ENCODE data around the gene CHCHD10.

CHCHD10 gene

DNA sequence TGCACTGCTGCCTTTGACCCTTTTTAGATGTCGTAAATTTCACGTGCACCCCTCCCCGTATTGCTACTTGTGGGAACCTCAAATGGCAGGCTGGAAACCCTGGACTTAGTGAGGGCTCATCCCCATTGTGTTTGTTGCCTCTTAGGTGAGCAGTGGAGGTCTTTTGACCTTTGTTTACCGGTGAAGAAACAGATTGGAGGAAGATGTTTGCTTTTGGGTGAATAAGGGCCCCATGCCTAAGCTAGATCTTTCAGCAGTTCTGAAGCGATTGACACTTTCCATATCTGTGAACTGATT lies 19.8 kb upstream of the CHCHD10 start:
- DNase-seq: no peak

DNA sequence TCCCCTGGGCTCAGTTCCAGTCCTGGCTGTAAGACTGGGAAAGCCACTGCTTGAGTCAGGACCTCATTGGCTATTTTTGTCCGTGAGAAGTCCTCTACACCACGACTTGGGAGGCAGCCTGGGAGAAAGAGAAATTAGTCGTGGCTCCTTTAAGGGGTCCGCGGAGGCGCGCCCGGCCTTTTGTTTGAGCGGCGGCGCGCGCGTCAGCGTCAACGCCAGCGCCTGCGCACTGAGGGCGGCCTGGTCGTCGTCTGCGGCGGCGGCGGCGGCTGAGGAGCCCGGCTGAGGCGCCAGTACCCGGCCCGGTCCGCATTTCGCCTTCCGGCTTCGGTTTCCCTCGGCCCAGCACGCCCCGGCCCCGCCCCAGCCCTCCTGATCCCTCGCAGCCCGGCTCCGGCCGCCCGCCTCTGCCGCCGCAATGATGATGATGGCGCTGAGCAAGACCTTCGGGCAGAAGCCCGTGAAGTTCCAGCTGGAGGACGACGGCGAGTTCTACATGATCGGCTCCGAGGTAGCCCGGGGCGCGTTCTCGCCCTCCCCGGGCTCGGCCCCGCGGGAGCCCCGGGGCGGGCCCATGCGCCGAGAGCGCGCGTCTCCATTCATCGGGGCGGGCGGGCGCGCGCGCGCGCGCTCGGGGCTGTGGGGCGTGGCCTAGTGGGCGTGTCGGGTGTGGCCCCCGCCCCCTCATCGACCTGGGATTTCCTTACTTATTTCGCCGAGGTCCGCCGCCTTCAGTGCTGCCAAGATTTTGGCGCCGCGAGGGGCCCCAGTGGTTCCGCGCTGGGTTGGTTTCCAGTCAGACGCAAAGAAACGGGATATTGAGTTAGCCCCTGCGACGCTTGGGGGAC lies 19.2 kb upstream of the CHCHD10 start, which contains the start of gene SMARCB1:
Gene SMARCB1 (plus strand): TSS at position 215 of the 848 bp plus-strand sequence. CDS start 204 bp downstream, at position 419.
- peak; percentile 94 for DNase-seq

DNA sequence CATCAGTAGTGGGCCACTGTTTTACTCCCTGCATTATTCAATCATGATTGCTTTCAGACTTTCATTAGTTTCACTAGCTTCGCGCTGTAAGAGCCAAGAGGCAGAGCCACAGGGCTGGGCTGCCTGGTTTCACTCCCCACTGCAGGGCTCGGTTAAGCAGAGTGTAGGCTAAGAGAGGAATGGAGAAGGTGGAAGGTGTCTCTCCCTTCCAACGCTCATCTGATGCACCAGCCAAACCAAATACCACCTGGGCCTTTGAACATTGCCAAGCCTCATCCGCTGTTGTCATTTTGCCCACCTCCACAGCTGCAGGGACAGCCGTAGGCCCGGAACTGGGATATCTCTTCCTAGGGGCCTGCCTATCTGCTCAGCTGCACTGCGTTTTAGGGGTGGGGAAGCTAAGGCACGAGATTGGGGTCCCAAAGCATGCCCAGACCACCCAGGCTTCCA lies 18.5 kb upstream of the CHCHD10 start:
- DNase-seq: peak; percentile 50

DNA sequence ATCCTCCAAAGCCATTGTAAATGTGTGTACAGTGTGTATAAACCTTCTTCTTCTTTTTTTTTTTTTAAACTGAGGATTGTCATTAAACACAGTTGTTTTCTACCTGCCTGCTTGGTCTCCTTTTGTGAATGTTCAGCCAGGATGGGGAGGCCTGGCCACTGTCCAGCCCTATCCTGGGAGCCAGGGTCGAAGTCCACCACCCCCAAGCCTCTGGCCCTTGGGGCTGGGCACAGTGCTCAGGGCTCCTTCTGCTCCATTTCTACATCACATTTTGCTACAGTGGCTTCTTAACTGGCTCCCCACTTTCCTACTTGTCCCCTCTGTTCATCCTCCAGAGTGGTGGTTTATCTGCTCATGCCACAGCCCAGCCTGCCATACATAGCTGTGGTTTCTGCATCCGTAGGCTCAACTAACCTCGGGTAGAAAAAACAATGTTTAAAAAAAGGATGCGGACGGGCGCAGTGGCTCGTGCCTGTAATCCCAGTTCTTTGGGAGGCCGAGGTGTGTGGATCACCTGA lies 16.5 kb upstream of the CHCHD10 start:
- DNase-seq: no peak

DNA sequence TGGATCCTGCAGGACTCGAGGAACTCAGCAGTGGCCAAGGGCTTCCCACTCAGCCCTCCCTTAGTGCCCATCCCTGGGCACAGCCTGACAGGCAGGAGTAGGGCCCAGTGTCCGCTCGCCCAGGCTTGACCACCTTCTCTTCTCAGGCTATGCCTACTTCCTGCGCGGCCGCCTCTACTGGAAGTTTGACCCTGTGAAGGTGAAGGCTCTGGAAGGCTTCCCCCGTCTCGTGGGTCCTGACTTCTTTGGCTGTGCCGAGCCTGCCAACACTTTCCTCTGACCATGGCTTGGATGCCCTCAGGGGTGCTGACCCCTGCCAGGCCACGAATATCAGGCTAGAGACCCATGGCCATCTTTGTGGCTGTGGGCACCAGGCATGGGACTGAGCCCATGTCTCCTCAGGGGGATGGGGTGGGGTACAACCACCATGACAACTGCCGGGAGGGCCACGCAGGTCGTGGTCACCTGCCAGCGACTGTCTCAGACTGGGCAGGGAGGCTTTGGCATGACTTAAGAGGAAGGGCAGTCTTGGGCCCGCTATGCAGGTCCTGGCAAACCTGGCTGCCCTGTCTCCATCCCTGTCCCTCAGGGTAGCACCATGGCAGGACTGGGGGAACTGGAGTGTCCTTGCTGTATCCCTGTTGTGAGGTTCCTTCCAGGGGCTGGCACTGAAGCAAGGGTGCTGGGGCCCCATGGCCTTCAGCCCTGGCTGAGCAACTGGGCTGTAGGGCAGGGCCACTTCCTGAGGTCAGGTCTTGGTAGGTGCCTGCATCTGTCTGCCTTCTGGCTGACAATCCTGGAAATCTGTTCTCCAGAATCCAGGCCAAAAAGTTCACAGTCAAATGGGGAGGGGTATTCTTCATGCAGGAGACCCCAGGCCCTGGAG lies 15.7 kb upstream of the CHCHD10 start:
- DNase-seq: no peak

DNA sequence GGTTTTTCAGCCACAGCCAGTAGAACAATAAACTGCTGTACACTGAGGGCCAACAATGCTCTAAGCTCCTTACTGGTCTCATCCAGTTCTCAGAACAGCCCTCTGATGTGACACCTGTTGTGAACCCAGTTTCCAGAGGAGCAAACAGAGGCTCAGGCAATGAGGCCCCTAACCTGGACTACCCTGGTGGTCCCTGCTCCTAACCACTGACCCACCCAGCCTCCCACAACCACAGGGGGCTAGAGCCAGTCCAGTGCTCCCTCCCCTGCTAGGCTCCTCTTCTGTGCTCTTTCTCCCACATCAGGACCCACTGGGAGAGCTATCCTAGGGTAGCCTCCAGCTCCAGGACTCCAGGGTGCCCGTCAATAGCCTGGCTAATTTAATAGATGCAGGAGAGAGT lies 14.9 kb upstream of the CHCHD10 start:
- DNase-seq: no peak

DNA sequence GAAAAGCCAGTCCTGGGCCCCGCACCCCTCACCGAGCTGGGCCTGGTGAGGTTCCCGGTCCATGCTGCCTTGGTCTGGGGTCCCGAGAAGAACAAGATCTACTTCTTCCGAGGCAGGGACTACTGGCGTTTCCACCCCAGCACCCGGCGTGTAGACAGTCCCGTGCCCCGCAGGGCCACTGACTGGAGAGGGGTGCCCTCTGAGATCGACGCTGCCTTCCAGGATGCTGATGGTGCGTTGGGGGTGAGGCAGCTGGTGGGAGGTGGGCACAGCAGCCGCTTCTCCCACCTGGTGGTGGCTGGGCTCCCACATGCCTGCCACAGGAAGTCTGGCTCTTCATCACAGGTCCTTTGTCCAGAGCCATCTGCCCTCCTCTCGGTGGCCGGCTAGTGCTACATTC lies 14.5 kb upstream of the CHCHD10 start:
- no peak for DNase-seq

DNA sequence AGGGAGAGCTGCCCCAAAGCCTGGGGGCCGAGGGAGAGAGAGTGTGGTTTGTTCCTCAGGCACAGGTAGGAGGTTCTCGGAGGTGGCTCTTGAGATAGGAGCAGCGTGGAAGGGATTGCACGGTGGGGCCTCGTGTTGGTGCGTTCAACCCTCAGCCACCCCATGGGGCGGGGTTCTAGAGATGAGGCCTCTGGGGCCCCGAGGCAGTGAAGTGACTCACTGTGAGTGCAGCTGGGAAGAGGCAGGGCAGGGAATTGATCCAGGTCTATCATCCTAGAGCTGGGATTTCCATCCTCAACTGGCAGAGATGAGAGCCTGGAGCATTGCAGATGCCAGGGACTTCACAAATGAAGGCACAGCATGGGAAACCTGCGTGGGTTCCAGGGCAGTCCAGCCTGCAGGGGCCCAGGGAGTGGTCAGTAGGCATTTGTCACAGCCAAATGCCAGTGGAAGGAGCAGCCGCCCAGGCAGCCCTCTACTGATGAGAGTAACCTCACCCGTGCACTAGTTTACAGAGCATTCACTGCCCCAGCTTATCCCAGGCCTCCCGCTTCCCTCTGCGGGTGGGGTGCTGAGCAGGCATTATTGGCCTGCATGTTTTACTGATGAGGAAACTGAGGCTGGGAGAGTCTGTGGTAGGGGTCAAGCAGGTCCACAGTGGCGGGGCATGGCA lies 13.9 kb upstream of the CHCHD10 start:
- DNase-seq: no peak

DNA sequence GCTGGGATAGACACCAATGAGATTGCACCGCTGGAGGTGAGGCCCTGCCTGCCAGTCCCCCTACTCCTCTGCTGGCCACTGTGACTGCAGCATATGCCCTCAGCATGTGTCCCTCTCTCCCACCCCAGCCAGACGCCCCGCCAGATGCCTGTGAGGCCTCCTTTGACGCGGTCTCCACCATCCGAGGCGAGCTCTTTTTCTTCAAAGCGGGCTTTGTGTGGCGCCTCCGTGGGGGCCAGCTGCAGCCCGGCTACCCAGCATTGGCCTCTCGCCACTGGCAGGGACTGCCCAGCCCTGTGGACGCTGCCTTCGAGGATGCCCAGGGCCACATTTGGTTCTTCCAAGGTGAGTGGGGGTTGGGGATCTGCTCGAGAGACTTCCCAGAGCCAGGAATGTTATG lies 13.3 kb upstream of the CHCHD10 start:
- DNase-seq: no peak

DNA sequence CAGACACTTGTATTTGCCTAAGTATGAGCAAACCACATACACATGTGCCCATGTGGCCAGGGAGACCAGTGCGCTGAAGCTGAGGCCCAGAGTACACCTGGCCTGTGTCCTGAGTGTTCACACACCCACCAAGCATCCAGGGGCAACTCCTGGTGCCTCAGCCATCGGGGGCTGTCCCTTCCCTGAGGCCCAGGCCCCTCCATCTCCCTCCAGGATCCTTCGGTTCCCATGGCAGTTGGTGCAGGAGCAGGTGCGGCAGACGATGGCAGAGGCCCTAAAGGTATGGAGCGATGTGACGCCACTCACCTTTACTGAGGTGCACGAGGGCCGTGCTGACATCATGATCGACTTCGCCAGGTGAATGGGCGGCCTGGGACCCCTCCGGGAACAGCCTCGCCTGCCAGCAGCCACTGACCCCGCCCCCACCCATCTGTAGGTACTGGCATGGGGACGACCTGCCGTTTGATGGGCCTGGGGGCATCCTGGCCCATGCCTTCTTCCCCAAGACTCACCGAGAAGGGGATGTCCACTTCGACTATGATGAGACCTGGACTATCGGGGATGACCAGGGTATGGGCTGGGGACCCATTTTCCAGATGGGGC lies 12.5 kb upstream of the CHCHD10 start:
- no peak for DNase-seq

DNA sequence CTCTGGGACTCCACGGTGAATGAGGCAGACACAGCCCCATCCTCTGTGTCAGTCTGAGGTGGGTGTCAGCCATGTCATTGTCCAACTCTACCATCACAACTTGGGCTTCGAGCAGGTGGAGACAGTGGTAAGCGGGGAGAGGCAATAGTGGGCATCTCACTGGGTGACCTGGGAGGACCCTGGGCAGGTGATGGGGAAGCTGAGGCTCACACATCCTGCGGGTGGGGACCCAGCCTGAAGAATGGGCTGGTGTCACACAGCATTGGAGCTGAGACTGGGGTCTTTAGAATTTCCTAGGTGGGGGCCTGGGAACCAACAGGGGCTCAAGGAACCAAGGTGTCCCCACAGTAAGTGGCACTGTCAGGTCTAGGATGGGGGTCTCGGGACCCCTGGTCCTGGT lies 12.0 kb upstream of the CHCHD10 start:
- no peak for DNase-seq

DNA sequence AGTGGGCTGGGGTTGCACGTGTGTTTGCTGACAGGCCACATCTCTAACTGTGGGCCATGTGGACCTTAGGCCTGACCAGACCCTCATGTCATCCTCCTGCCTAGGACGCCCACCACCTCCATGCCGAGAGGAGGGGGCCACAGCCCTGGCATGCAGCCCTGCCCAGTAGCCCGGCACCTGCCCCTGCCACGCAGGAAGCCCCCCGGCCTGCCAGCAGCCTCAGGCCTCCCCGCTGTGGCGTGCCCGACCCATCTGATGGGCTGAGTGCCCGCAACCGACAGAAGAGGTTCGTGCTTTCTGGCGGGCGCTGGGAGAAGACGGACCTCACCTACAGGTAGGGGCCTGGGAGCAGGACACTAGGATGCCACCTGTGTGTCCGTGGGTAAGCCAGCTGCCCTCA lies 11.3 kb upstream of the CHCHD10 start:
- DNase-seq: no peak

DNA sequence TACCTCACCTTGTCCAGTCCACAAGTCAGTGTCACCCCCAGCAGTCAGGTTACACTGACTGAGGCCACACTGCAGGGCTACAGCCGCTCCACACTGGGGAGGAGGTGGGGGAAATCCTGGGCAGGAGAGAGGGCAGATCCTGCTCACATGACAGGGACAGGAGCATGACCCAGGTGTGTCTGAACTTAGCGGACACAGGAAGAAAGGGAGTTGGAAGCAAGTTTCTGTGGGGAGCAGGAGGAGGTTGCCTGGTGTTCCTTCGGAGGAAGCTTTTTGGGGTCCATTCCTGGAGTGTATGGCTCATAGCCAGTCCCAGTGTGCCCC lies 10.8 kb upstream of the CHCHD10 start:
- DNase-seq: no peak

DNA sequence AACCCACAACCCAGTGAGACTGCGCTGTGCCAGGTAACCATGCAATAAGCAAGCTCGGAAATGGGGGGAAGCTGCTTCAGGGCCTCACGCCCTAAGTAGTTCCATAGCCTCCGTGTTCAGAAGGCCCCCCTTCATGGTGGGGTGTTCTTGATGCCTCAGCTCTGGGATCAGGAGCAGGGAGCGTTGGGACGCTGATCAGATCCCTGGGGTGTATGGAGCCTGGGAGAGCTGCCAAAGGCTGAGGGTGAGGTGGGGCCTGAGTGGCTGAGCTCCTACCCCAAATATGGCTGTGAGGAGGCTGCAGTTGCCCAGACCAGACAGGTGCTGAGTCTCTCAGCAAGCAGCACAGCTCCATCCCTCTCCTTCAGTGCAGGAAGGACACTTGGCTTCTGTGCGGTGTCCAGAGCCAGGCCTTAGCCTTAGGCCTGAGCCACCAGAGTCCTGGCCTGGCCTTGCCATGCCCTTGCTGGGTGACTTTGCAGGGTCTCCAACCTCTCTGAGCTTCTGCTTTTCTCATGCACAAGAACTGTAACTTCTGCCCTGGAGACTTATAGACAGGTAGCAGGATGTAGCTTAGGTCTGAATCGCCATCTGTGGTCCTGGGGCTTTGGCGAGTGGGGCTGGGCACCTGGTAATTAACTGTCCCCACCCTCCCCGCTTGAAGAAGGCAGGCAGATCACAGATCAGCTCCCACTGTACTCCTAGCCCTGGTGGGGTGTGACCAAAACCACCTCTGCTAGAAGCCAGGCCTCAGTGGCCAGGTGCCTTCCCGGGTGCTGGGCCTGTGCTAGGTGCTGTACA lies 10.2 kb upstream of the CHCHD10 start:
- no peak for DNase-seq

DNA sequence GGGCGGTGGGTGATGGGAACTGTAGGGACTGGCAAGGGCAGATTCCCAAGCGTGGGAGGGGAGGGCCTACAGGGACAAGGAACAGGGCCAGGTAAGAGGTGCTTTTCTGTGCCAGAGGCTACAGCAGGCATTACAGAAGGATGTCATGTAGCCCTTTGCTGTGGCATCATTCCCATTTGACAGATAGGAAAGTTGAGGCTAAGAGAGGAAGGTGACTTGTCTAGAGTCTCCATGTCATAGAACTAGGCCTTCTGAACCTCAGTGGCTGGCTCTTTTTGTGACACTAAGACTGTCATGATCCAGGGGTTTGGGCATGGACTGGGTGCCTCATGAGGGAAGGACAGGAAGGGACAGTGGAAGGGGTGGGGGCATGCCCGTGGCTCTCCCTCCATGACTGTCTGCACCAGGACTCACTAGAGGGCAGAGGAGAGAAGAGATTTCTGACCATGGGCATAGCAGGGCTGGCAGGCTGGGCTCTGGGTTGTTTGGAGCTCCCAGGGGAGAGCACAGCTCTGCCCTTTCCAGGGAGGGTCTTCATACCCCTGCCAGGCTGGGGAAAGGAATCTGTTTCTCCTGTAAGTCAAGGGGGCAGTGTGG lies 8.1 kb upstream of the CHCHD10 start:
- DNase-seq: peak; percentile 40

DNA sequence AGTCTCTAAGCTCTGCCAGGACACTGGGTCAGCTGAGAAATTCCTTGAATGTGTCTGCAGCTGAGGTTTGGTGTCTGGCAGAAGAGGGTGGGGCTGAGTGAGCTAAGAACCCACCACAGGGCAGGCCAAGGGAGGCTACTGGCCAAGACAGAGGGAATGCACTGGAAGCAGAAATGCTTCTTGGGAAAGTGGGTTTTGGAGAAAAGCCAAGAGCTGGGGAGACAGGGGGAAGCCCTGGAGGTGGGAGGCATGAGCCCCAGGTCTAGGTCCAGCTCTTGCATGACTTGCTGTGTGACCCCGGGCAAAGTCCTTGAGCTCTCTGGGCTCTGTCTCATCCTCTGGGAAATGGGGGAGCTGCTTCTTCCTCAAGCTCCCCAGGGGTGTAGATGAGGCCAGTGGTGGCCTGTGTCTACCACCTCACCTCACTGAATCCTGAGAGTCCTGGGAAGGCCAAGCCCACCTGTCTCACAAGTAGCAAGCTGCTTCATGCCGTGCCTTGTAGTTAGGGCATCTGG lies 7.2 kb upstream of the CHCHD10 start:
- DNase-seq: no peak

DNA sequence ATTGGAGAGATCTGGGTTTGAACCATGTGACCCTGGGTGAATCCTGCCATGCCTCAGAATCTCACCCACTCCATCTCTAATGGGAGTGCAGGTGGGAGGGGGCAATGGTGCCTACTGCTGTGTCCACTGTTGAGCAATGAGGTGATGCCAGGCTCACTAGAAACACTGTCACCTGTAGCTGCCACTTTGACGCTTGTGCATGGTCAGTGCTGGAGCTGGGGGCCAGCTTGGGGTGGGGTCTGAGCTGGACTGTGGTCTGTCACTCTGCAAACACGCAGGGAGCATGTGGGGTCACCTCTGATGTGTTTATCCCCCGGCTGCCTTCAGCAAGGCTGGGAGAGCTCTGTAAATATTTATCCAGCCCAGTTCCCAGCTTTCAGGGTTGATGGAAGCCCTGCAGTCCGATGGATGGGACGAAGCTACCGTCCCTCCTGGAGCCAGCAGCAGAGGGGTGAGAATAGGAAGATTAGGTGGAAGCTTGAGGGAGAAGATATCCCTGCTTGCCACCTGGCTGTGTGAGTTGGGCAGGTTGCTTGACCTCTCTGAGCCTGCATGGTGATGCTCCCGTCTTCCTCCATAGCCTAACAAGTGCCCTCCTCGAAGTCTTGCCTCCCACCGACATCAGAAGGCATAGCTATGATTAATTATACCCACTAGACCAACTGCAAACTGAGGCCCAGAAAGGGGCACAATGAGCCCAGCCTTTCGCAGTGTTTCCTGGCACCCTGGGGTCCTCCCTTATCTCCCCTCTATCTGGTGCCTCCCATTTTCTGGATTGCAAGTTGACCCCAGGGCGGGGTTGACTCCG lies 6.5 kb upstream of the CHCHD10 start:
- no peak for DNase-seq

DNA sequence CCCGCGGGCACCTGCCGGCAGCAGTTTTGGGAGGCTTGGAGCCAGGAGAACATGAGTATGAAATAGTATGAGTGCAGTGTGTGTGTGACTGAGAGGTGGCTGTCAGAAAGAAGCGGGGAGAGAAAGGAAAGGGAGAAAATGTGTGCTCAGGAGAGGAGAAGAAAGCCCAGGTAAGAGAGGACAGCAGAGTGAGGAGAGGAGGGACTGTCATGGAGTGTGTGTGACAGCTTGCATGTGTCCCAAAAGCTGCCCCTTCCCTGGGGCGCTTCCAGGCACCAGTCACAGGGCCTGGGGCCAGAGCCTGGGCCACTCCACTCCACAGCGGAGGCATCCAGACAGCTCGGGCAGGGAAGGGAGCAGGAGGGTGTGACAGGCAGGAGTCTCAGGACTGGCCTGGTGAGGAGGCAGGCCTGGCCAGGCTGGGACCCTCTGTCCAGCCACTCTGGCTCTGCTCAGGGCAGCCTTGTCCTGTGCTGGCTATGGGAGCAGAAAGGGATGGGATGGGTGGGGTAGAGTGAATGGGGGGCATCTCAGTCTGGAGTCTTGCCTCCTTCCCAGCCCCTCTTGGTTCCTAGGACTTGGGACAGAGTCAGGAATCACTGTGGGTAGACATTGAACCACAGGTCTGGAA lies 5.8 kb upstream of the CHCHD10 start:
- no peak for DNase-seq

DNA sequence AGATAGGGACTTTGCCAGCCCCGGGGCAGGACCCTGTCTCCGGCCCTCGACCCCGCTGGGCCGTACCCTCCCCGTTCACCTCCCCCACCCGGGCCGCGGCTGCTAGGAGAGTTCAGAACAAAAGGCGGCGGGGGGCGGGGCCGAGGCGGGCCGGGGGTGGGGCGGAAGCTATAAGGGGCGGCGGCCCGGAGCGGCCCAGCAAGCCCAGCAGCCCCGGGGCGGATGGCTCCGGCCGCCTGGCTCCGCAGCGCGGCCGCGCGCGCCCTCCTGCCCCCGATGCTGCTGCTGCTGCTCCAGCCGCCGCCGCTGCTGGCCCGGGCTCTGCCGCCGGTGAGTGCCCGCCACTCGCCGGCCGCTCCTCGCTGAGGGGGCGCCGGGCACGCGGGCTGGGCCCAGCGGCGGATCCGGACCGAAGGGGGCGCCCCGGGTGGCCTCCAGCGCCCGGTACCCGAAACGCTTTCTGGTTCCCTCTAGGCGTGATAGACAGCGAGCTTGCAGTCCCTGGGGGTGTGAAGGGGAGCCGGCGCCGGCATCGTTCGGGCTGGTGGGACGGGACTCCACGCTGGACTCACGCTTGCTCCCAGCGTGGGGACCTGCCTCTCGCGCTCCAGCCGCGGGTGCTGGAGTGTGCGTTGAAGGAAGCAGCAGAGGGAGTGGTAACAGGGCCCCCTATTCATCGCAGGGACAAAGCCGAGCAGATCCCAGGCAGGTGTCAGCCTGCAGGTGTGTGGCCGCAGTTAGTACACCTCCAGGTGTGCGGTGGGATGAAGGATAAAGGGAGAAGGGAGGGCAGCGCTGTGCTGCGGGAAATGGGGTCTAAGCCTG lies 5.1 kb upstream of the CHCHD10 start, which contains the start of gene MMP11:
Gene MMP11 (plus strand): TSS at position 201 of the 825 bp plus-strand sequence. CDS start 22 bp downstream, at position 223.
- DNase-seq: peak; percentile 62
